GM12872 (cell line): Measurements from ENCODE around the gene GALP.

Experiments
- CTCF ChIP-seq: IDR thresholded peaks from 3 replicates; pipeline ENCODE4 v1.5.1; 2011; ENCODE audit warnings: low read depth, mild to moderate bottlenecking, low read length, moderate library complexity; ENCODE audit not compliant: insufficient read depth

The GALP gene

GRCh38 chr19:56159009-56159559 is 16.7 kb upstream of the GALP start:
- no peak for TF ChIP-seq CTCF

- TF ChIP-seq CTCF, result no peak
Measured at GRCh38 chr19:56159622-56160271, 16.1 kb upstream of the GALP start.

- TF ChIP-seq CTCF, result no peak
Measured at GRCh38 chr19:56161534-56161933, 14.3 kb upstream of the GALP start.

- no peak for TF ChIP-seq CTCF
Measured at GRCh38 chr19:56162258-56162657, 13.6 kb upstream of the GALP start.

GRCh38 chr19:56163097-56163496 is 12.7 kb upstream of the GALP start:
- no peak for TF ChIP-seq CTCF

GRCh38 chr19:56167064-56167578 is 8.7 kb upstream of the GALP start:
- TF ChIP-seq CTCF, result no peak

- no peak for TF ChIP-seq CTCF
Measured at GRCh38 chr19:56170261-56170660, 5.5 kb upstream of the GALP start.

GRCh38 chr19:56174086-56174485 is 1.7 kb upstream of the GALP start:
- TF ChIP-seq CTCF, result no peak
